ENCODE measurements around the gene TEDC2.

GRCh38 chr16:2459647-2460390 is at the start of gene TEDC2:
- TF ChIP-seq POLR2A (IDR thresholded peaks at IDR 0.05) (no peak), CTCF (IDR thresholded peaks at IDR 0.05) (no peak)

Data from testis (tissue), 2 donors.